Measurements from ENCODE around the gene RCSD1. TPM values are rescaled to one million over a fixed set of nuclear protein-coding genes. Genes with fewer than 3 reads are reported as not detected.

Gene RCSD1
- total and polyA plus RNA-seq, 2 donors (not counting 3 experiments of a cell fraction or from before 2014, with no cell fraction given): 0.08 to 1.00 TPM

DNA sequence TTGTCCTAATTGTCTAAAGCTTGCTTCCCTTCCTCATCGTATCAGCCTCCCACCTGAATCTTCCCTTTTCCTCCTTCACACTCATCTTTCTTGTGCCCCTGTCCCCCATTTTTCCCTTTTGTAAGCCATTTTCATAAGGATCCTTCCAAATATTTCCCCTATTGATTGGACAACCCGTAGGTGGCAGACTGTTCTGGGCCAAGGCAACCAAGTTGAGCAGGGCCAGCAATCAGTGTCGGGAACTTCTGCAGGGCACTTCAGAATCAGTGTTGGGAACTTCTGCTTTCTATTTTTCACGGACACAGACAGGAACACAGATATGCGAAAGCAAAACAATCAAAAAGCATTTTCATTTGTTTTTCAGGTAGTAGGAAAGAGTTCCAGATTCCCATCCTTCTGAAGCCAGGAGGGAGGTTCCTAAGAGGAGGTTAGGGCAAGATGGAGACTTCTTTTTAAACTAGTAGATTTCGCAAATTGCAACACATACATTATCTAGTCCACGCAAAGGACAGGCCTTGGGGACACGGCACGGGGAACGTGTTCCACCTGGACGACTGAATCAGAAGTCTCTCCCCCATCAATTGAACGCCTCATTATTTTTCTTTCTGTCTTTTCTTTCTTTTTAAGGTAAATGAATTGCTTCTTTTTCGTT lies 91.1 kb downstream of the RCSD1 start:
- Histone ChIP-seq H3K27ac (ENCODE audit: insufficient read depth, low read depth, low read length) (peak overlapping the region; percentile 29), H2AFZ (ENCODE audit: low read depth, low read length) (peak overlapping the region; percentile 58), H3K4me2 (ENCODE audit: insufficient read depth, low read length) (peak overlapping the region; percentile 73), H3K36me3 (ENCODE audit: control insufficient read depth in 2 of 2, extremely low read depth in 1 of 2, insufficient read depth in 2 of 2, low read length in 2 of 2) (no peaks in the 10 kb centered on the region), H4K20me1 (replicated peaks; ENCODE audit: control insufficient read depth, extremely low read depth, insufficient read depth, low read length) (peaks cover 6% of the 10 kb centered on the region), H3K27me3 (ENCODE audit: control insufficient read depth in 2 of 2, insufficient read depth in 2 of 2, low read length in 2 of 2) (no peaks in the 10 kb centered on the region), H3K4me3 (replicated peaks in 1 of 3; ENCODE audit: insufficient read depth in 1 of 3, low read depth in 1 of 3, low read length in 3 of 3) (peak overlapping the region; percentile 59 to 97 (median 72)), H3K79me2 (ENCODE audit: control insufficient read depth, insufficient read depth, low read length) (peaks cover 37% of the 10 kb centered on the region), H3K9me1 (replicated peaks; ENCODE audit: control insufficient read depth, extremely low read depth, insufficient read depth, low read length) (no peaks in the 10 kb centered on the region), H3K9me3 (replicated peaks; ENCODE audit: control insufficient read depth, insufficient read depth, low read length) (no peaks in the 10 kb centered on the region), H3K4me1 (ENCODE audit: control insufficient read depth, extremely low read depth, insufficient read depth, low read length) (peaks cover 26% of the 10 kb centered on the region), H3K9ac (replicated peaks; ENCODE audit: extremely low read depth, insufficient read depth, low read length) (peak overlapping the region; percentile 32)
- no peak for TF ChIP-seq EZH2 (IDR thresholded peaks at IDR 0.05; ENCODE audit: borderline replicate concordance, low read depth, low read length, severe bottlenecking)
- TF ChIP-seq, protein P1, sequence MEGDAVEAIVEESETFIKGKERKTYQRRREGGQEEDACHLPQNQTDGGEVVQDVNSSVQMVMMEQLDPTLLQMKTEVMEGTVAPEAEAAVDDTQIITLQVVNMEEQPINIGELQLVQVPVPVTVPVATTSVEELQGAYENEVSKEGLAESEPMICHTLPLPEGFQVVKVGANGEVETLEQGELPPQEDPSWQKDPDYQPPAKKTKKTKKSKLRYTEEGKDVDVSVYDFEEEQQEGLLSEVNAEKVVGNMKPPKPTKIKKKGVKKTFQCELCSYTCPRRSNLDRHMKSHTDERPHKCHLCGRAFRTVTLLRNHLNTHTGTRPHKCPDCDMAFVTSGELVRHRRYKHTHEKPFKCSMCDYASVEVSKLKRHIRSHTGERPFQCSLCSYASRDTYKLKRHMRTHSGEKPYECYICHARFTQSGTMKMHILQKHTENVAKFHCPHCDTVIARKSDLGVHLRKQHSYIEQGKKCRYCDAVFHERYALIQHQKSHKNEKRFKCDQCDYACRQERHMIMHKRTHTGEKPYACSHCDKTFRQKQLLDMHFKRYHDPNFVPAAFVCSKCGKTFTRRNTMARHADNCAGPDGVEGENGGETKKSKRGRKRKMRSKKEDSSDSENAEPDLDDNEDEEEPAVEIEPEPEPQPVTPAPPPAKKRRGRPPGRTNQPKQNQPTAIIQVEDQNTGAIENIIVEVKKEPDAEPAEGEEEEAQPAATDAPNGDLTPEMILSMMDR (IDR thresholded peaks at IDR 0.05; ENCODE audit: extremely low read depth in 1 of 2, insufficient read depth in 1 of 2, low read depth in 1 of 2, low read length in 2 of 2): peak; percentile 35 to 37
- dilution Hi-C loops (cut with MboI; ENCODE audit: extremely low pct_ligation_motif_present, low sequenced_read_pairs) (no loop called here), intact Hi-C loops (cut with micrococcal nuclease) (loop anchor here (1.0 to 5.0 kb wide), 4 partner anchors 82 to 416 kb away; partner anchors contain the start of genes DCAF6 and GPR161)
- DNase-seq (ENCODE audit: low read depth, low spot score): peak; percentile 72
- BruUV-seq (replicated peaks): TSS peak; percentile 40
- CTCF ChIA-PET: interaction anchor here (0.7 to 2.1 kb wide), 5 partner anchors 27 to 365 kb away, joined by 3 to 29 read pairs (median 8); no protein-coding TSS in a partner anchor
- peak; percentile 42 for FAIRE-seq
- POLR2A ChIA-PET: no interaction called here

DNA sequence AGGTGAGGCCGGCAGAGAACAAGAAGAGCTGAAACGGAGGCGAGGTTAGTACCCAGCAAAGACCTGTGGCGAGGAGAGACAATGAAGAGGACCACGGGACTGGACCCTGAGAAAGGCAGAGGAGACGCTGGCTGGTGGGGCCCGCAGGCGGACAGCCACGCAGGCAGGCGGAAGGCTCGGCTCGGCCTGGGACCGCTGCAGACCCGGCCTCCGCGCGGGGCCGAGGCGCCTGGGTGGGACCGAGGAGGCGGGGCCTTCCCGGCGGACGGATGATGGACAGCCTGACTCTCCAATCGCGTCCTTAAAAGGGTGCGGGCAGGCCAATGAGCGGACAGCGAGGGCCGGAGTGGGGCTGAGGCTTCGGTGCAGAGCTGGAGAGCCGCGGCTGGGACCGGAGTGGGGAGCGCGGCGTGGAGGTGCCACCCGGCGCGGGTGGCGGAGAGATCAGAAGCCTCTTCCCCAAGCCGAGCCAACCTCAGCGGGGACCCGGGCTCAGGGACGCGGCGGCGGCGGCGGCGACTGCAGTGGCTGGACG lies 91.7 kb downstream of the RCSD1 start, which contains the start of gene MPZL1:
Gene MPZL1, plus strand, starts transcription at position 366 of the 535 bp plus-strand sequence. CDS start 170 bp downstream, outside the sequence.
- no TSS peak for BruUV-seq (replicated peaks)
- ChIA-PET POLR2A (no interaction called here), CTCF (interaction anchor here (0.7 to 2.1 kb wide), 6 partner anchors 24 to 364 kb away, joined by 3 to 29 read pairs (median 6); no protein-coding TSS in a partner anchor)
- dilution Hi-C loops (cut with MboI; ENCODE audit: extremely low pct_ligation_motif_present, low sequenced_read_pairs) (no loop called here), intact Hi-C loops (cut with micrococcal nuclease) (loop anchor here (1.0 to 5.0 kb wide), 5 partner anchors 82 to 501 kb away; partner anchors contain the start of genes DCAF6, GPR161 and POU2F1)
- FAIRE-seq (peak; percentile 79), DNase-seq (ENCODE audit: low read depth, low spot score) (peak; percentile 96)
- peak within 1 kb of the TSS; percentile 94 for H2AFZ ChIP-seq (ENCODE audit: low read depth, low read length)
- H3K79me2 ChIP-seq (ENCODE audit: control insufficient read depth, insufficient read depth, low read length): peaks cover 43% of the 10 kb centered on the region
- H3K4me1 ChIP-seq (ENCODE audit: control insufficient read depth, extremely low read depth, insufficient read depth, low read length): peaks cover 26% of the 10 kb centered on the region
- H3K27ac ChIP-seq (ENCODE audit: insufficient read depth, low read depth, low read length): peak within 1 kb of the TSS; percentile 72
- peak within 1 kb of the TSS; percentile 100 for H3K4me2 ChIP-seq (ENCODE audit: insufficient read depth, low read length)
- H3K9me3 ChIP-seq (replicated peaks; ENCODE audit: control insufficient read depth, insufficient read depth, low read length): no peaks in the 10 kb centered on the region
- no peaks in the 10 kb centered on the region for H3K9me1 ChIP-seq (replicated peaks; ENCODE audit: control insufficient read depth, extremely low read depth, insufficient read depth, low read length)
- peak within 1 kb of the TSS; percentile 59 to 97 (median 72) for H3K4me3 ChIP-seq (replicated peaks in 1 of 3; ENCODE audit: insufficient read depth in 1 of 3, low read depth in 1 of 3, low read length in 3 of 3)
- H3K36me3 ChIP-seq (ENCODE audit: control insufficient read depth in 2 of 2, extremely low read depth in 1 of 2, insufficient read depth in 2 of 2, low read length in 2 of 2): no peaks in the 10 kb centered on the region
- H4K20me1 ChIP-seq (replicated peaks; ENCODE audit: control insufficient read depth, extremely low read depth, insufficient read depth, low read length): peaks cover 6% of the 10 kb centered on the region
- no peak for TF ChIP-seq FOS (IDR thresholded peaks at IDR 0.05; ENCODE audit: borderline replicate concordance, insufficient read depth, low read length)
- TF ChIP-seq POLR2AphosphoS5 (IDR thresholded peaks at IDR 0.05; ENCODE audit: insufficient read depth, low read depth, low read length): peak; percentile 53
- TF ChIP-seq POLR2A (IDR thresholded peaks at IDR 0.05; ENCODE audit: low read depth, low read length): peak; percentile 61
- no peak for TF ChIP-seq EZH2 (IDR thresholded peaks at IDR 0.05; ENCODE audit: borderline replicate concordance, low read depth, low read length, severe bottlenecking)
- H3K27me3 ChIP-seq (ENCODE audit: control insufficient read depth in 2 of 2, insufficient read depth in 2 of 2, low read length in 2 of 2): no peaks in the 10 kb centered on the region
- H3K9ac ChIP-seq (replicated peaks; ENCODE audit: extremely low read depth, insufficient read depth, low read length): peak within 1 kb of the TSS; percentile 55
